ENCODE results near the gene PLAA. TPM values are rescaled to one million over a fixed set of nuclear protein-coding genes. Genes with fewer than 3 reads are reported as not detected.

Gene PLAA
- total RNA-seq, 4 donors from 2014 or later = 72.5 to 105 (median 83.8) TPM

DNA sequence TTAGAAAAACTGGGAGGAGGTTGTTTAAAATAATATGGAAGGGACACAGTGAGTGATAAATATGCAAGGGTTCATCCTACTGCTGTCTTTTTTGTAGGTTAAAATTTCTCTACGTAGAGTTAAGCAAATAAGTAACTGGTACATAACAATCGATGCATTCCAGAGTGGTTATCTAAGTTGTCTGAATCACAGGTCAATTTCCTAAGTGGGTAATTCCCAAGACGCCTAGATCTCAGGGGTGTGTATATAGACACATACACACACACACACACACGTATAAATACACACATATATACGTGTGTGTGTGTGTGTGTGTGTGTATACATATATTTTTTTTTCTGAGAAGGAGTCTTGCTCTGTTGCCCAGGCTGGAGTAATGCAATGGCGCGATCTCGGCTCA is 76.8 kb downstream of the PLAA start:
- DNase-seq (no peak), ATAC-seq (no peak)
- TF ChIP-seq, protein P1, sequence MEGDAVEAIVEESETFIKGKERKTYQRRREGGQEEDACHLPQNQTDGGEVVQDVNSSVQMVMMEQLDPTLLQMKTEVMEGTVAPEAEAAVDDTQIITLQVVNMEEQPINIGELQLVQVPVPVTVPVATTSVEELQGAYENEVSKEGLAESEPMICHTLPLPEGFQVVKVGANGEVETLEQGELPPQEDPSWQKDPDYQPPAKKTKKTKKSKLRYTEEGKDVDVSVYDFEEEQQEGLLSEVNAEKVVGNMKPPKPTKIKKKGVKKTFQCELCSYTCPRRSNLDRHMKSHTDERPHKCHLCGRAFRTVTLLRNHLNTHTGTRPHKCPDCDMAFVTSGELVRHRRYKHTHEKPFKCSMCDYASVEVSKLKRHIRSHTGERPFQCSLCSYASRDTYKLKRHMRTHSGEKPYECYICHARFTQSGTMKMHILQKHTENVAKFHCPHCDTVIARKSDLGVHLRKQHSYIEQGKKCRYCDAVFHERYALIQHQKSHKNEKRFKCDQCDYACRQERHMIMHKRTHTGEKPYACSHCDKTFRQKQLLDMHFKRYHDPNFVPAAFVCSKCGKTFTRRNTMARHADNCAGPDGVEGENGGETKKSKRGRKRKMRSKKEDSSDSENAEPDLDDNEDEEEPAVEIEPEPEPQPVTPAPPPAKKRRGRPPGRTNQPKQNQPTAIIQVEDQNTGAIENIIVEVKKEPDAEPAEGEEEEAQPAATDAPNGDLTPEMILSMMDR (IDR thresholded peaks at IDR 0.05 in 4 of 5, conservative IDR thresholded peaks at IDR 0.05 in 1 of 5) = no peak
- TF ChIP-seq POLR2A (IDR thresholded peaks at IDR 0.05) = no peak
- Histone ChIP-seq H3K9me3 (no peaks in the 10 kb centered on the region), H3K27ac (no peak overlapping the region), H3K4me3 (no peak overlapping the region), H3K36me3 (peaks cover 0 to 19% of the 10 kb centered on the region in 2 donors), H3K4me1 (no peaks in the 10 kb centered on the region), H3K27me3 (no peaks in the 10 kb centered on the region)
- in situ Hi-C loops (cut with MboI; ENCODE audit: low sequenced_read_pairs in 4 of 4) = loop anchor here in 1 of 4 donors (25.0 kb wide), 1 partner anchor 108 kb away; no protein-coding TSS in a partner anchor
- intact Hi-C loops (cut with DNase I; ENCODE audit: low total_unique reads) = no loop called here

DNA sequence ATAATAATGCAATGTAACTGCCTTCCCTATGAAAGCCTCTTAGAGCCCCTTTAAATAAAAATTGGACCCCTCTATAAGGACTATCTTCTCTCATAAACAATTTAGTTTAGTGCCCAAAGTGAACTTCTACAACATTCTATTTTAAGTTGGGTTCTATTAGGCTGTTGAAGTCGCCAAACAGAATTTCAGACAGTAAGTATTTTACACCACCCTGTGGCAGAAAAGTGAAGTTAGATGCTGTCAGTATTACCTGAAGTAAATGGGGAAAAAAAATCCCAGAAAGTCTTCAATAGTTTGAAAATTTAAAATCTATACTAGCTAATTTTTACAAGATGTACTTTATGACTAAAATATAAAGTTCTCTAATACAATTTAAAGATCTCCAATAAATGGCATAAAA is 84.0 kb downstream of the PLAA start:
- peaks cover 0 to 19% of the 10 kb centered on the region in 2 donors for H3K36me3 ChIP-seq

DNA sequence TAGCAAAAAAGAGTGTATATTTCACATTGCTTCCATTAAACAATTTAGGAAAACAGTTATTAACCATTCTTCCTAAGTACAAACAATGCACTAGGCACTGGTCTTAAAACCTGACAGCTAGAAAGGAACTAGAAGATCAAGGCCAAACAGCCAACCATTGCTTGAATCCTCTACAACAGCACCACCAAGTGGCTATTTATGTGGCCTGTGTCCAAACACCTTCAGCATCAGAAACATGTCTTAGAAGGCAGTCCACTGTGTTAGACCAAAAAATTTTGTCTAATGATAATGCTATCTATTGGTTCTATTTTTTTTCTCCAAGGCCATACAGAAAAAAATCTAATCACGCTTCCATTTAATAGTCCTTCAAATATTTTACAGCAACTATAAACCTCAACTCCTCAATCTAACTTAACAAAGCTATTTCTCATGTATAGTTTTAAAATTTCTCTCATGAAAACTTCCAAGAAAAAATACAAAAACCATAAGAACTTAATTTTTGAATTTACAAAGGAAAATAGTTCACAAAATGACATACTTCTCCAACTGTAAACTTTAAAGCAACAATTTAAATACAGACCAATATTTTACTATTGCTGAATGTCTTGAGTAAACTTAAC is 90.5 kb downstream of the PLAA start:
- in situ Hi-C loops (cut with MboI; ENCODE audit: low sequenced_read_pairs in 4 of 4) = loop anchor here in 1 of 4 donors (25.0 kb wide), 1 partner anchor 94 kb away; no protein-coding TSS in a partner anchor
- no peak for TF ChIP-seq POLR2A (IDR thresholded peaks at IDR 0.05)
- TF ChIP-seq, protein P1 (IDR thresholded peaks at IDR 0.05 in 4 of 5, conservative IDR thresholded peaks at IDR 0.05 in 1 of 5) = peak in 3 of 5 experiments; percentile 8 to 23 (median 20)
- Histone ChIP-seq H3K4me3 (no peak overlapping the region), H3K36me3 (peaks cover 0 to 31% of the 10 kb centered on the region in 2 donors), H3K27ac (no peak overlapping the region), H3K27me3 (no peaks in the 10 kb centered on the region), H3K4me1 (no peaks in the 10 kb centered on the region), H3K9me3 (no peaks in the 10 kb centered on the region)
- no peak for DNase-seq
- ATAC-seq = no peak
- intact Hi-C loops (cut with DNase I; ENCODE audit: low total_unique reads) = no loop called here

More for the DNA sequence above, 84.0 kb downstream of the PLAA start:
- DNase-seq (no peak), ATAC-seq (no peak)
- H3K27ac ChIP-seq = no peak overlapping the region
- TF ChIP-seq, protein P1 (IDR thresholded peaks at IDR 0.05 in 4 of 5, conservative IDR thresholded peaks at IDR 0.05 in 1 of 5) = peak in 2 of 5 experiments; percentile 11 to 29
- no peak for TF ChIP-seq POLR2A (IDR thresholded peaks at IDR 0.05)
- no peaks in the 10 kb centered on the region for H3K4me1 ChIP-seq
- H3K9me3 ChIP-seq = no peaks in the 10 kb centered on the region
- intact Hi-C loops (cut with DNase I; ENCODE audit: low total_unique reads) = no loop called here
- no peaks in the 10 kb centered on the region for H3K27me3 ChIP-seq
- in situ Hi-C loops (cut with MboI; ENCODE audit: low sequenced_read_pairs in 4 of 4) = loop anchor here in 1 of 4 donors (25.0 kb wide), 1 partner anchor 101 kb away; no protein-coding TSS in a partner anchor
- no peak overlapping the region for H3K4me3 ChIP-seq

Other genes with a start within 250 kb of the PLAA start
- 10 to 100 TPM in 1 of 4 donors, 1 to 10 TPM in 3; 4.5 to 12.3 (median 6.8) TPM for gene CAAP1, start 54.4 kb downstream of the PLAA start, total RNA-seq
- gene IFT74, start 9.2 kb upstream of the PLAA start, total RNA-seq = 10 to 100 TPM in 3 of 4 donors, 1 to 10 TPM in 1; 4.9 to 15.2 (median 13.0) TPM
- under 1 TPM in 1 of 4 donors, not detected in 3; 0.22 TPM for gene LRRC19, start 58.4 kb upstream of the PLAA start, total RNA-seq
- gene TEK, start 162.0 kb upstream of the PLAA start, total RNA-seq = 1 to 10 TPM; 8.1 to 9.0 (median 8.4) TPM